ENCODE measurements around the gene CTCFL.

The CTCFL gene

GRCh38 chr20:57467742-57468141 is 57.2 kb downstream of the CTCFL start:
- TF ChIP-seq CTCF (conservative IDR thresholded peaks at IDR 0.05; ENCODE audit: control insufficient read depth, insufficient read depth, low read depth, low read length): no peak
- H3K4me3 ChIP-seq (ENCODE audit: control insufficient read depth, low read depth, low read length): no peak overlapping the region
- DNase-seq (ENCODE audit: low read depth): no peak

- TF ChIP-seq CTCF (conservative IDR thresholded peaks at IDR 0.05; ENCODE audit: control insufficient read depth, insufficient read depth, low read depth, low read length): no peak
- no peak overlapping the region for H3K4me3 ChIP-seq (ENCODE audit: control insufficient read depth, low read depth, low read length)
- no peak for DNase-seq (ENCODE audit: low read depth)
Measured at GRCh38 chr20:57465943-57466342, 59.0 kb downstream of the CTCFL start.

GRCh38 chr20:57465486-57465885 is 59.5 kb downstream of the CTCFL start:
- TF ChIP-seq CTCF (conservative IDR thresholded peaks at IDR 0.05; ENCODE audit: control insufficient read depth, insufficient read depth, low read depth, low read length): no peak
- no peak for DNase-seq (ENCODE audit: low read depth)
- H3K4me3 ChIP-seq (ENCODE audit: control insufficient read depth, low read depth, low read length): no peak overlapping the region

- DNase-seq (ENCODE audit: low read depth): peak; percentile 32
- TF ChIP-seq CTCF (conservative IDR thresholded peaks at IDR 0.05; ENCODE audit: control insufficient read depth, insufficient read depth, low read depth, low read length): no peak
- no peak overlapping the region for H3K4me3 ChIP-seq (ENCODE audit: control insufficient read depth, low read depth, low read length)
Measured at GRCh38 chr20:57464642-57465211, 60.2 kb downstream of the CTCFL start.

- no peak for TF ChIP-seq CTCF (conservative IDR thresholded peaks at IDR 0.05; ENCODE audit: control insufficient read depth, insufficient read depth, low read depth, low read length)
- no peak overlapping the region for H3K4me3 ChIP-seq (ENCODE audit: control insufficient read depth, low read depth, low read length)
- no peak for DNase-seq (ENCODE audit: low read depth)
Measured at GRCh38 chr20:57462781-57463180, 62.2 kb downstream of the CTCFL start.

- TF ChIP-seq CTCF (conservative IDR thresholded peaks at IDR 0.05; ENCODE audit: control insufficient read depth, insufficient read depth, low read depth, low read length): no peak
- H3K4me3 ChIP-seq (ENCODE audit: control insufficient read depth, low read depth, low read length): no peak overlapping the region
- DNase-seq (ENCODE audit: low read depth): no peak
Measured at GRCh38 chr20:57461726-57462125, 63.2 kb downstream of the CTCFL start.
